HepG2 (cell line): ENCODE results near the gene MBD3L2B.

Source experiments
- BRF2 ChIP-seq: sonication (generic); formaldehyde crosslinking; IDR thresholded peaks from 2 replicates; pipeline ENCODE4 v1.8.1; 2022; ENCODE audit warnings: mild to moderate bottlenecking, missing genetic modification reagents
- SMC3 ChIP-seq: IDR thresholded peaks from 2 replicates; pipeline ENCODE4 v1.6.1; 2011; ENCODE audit warnings: low read length, improper control_type of control experiment
- ZBTB20 ChIP-seq: sonication (generic); formaldehyde crosslinking; IDR thresholded peaks from 2 replicates; pipeline ENCODE4 v1.8.1; 2023; ENCODE audit warnings: missing genetic modification reagents, low read depth, mild to moderate bottlenecking, borderline replicate concordance

DNA sequence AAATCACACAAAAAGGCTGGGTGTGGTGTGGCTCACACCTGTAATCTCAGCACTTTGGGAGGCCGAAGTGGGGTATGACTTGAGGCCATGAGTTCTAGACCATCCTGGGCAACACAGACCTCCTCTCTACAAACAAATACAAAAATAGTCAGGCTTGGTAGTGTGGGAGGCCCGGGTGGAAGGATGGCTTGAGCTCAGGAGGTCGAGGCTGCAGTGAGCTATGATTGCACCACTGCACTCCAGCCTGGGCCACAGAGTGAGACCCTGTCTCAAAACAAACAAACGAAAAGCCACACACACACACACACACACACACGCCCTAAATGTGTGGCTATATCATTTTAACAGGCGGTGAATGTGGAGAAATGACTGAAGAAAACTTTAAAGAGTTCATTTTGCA lies 47.4 kb upstream of the MBD3L2B start:
- TF ChIP-seq BRF2 (CRISPR knock-in tag): no peak
- TF ChIP-seq SMC3: no peak
- no peak for TF ChIP-seq ZBTB20
